Transverse colon (tissue), 3 donors: Measurements from ENCODE around the gene CDKAL1.

Source experiments
- EP300 ChIP-seq: sonication (generic); formaldehyde crosslinking; IDR thresholded peaks from one replicate; pipeline ENCODE4 v1.6.1; 2017; ENCODE audit warnings: antibody characterized with exemption, low read depth
- POLR2A ChIP-seq: fragments of 450-650 bp; IDR thresholded peaks from one replicate; pipeline ENCODE4 v1.6.1; 2016; ENCODE audit warnings: antibody characterized with exemption, mild to moderate bottlenecking, moderate library complexity
- TF ChIP-seq, protein P1 (sequence below), 5 experiments: fragments of 200-600 bp in 3 of 5; fragments of 450-650 bp in 2 of 5; sonication (generic) in 3 of 5; IDR thresholded peaks; 1 replicate in 2 of 5; 2 replicates in 3 of 5; pipeline ENCODE4 v1.5.1; 2016 to 2017; ENCODE audit warnings: antibody characterized with exemption in 5 of 5, inconsistent platforms in 3 of 5, mild to moderate bottlenecking in 2 of 5, moderate library complexity in 1 of 5

DNA sequence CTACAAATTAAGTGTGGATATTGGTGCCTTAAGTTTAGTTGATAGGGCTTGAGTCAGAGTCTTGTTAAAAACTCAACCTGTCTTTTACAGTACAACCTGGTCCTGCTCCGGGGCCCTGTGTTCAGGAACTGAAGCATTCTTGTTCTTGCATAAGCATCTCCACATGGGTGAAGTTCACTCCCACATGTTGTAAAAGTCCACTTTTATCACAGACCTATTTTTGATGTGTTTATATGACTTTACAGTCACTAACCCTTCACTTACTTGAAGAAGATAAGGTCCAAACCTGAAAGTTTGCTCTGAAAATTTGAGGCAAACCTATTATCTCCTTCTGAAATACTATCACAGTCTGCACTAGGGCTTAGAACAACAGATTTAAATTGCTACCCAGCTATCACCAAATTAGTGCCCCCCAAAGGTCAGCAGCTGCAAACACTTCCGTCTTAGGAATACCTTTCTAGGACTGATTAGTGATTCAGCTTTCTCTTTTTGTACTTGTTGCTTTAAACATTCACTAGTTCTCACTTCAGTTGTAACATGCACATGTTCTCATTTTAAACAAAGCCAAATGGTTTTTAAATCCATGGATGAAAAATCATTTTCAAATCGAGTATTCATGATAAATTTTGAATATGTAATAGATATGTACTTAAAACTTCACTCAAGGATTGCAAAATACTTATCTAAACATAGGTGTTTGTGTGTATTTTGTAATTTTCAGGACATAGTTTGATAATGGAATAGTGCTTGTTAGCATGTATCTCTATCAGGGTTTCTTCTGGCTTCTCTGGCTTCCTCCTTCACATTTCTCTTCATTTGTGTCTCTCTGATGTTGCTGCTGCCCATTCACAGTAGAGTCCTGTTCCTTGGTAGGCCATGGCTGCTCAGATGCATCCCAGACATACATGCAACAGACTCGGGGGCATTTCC, 589.5 kb downstream of the CDKAL1 start:
- TF ChIP-seq EP300 (no peak), POLR2A (no peak)
- TF ChIP-seq, protein P1, sequence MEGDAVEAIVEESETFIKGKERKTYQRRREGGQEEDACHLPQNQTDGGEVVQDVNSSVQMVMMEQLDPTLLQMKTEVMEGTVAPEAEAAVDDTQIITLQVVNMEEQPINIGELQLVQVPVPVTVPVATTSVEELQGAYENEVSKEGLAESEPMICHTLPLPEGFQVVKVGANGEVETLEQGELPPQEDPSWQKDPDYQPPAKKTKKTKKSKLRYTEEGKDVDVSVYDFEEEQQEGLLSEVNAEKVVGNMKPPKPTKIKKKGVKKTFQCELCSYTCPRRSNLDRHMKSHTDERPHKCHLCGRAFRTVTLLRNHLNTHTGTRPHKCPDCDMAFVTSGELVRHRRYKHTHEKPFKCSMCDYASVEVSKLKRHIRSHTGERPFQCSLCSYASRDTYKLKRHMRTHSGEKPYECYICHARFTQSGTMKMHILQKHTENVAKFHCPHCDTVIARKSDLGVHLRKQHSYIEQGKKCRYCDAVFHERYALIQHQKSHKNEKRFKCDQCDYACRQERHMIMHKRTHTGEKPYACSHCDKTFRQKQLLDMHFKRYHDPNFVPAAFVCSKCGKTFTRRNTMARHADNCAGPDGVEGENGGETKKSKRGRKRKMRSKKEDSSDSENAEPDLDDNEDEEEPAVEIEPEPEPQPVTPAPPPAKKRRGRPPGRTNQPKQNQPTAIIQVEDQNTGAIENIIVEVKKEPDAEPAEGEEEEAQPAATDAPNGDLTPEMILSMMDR (IDR thresholded peaks at IDR 0.05), result no peak
